Chondrocyte (in vitro differentiated cells): ENCODE data around the gene CACNB4. TPM values are rescaled to one million over a fixed set of nuclear protein-coding genes. Genes with fewer than 3 reads are reported as not detected.

Experiments used
- DNase-seq: peaks from one replicate; pipeline ENCODE4 v3.0.0; 2021; ENCODE audit warnings: mixed read lengths, low spot score
- H3K27ac Mint-ChIP-seq: one replicate; pipeline ENCODE4 v1.8.0; 2021; ENCODE audit warnings: mild to moderate bottlenecking, moderate library complexity, mixed read lengths; ENCODE audit not compliant: unreplicated experiment
- H3K27me3 Mint-ChIP-seq: 2 replicates; pipeline ENCODE4 v1.8.0; 2021; ENCODE audit warnings: low read depth, mixed read lengths
- H3K36me3 Mint-ChIP-seq: 2 replicates; pipeline ENCODE4 v1.8.0; 2021; ENCODE audit warnings: low read depth, mixed read lengths
- H3K4me1 Mint-ChIP-seq: 2 replicates; pipeline ENCODE4 v1.8.0; 2021; ENCODE audit warnings: low read depth, mild to moderate bottlenecking, mixed read lengths
- H3K4me3 Mint-ChIP-seq: one replicate; pipeline ENCODE4 v1.8.0; 2021; ENCODE audit warnings: mild to moderate bottlenecking, moderate library complexity, mixed read lengths; ENCODE audit not compliant: unreplicated experiment
- H3K9me3 Mint-ChIP-seq: 2 replicates; pipeline ENCODE4 v1.8.0; 2021; ENCODE audit warnings: low read depth, mixed read lengths
- total RNA-seq: library from RNA; stranded (reverse); gene quantifications from 3 replicates; pipeline ENCODE4 v1.2.1, GENCODE V29; 2021
- TF ChIP-seq, protein P1 (sequence below): fragments of 200-600 bp; sonication (generic); IDR thresholded peaks from 2 replicates; pipeline ENCODE4 v1.5.0; 2021; ENCODE audit warnings: antibody characterized with exemption, mild to moderate bottlenecking, moderate library complexity

The CACNB4 gene
- total RNA-seq, 1 donor from 2014 or later: 2.1 TPM

GRCh38 chr2:151791545-151791944 lies 307.3 kb downstream of the CACNB4 start:
- TF ChIP-seq, protein P1, sequence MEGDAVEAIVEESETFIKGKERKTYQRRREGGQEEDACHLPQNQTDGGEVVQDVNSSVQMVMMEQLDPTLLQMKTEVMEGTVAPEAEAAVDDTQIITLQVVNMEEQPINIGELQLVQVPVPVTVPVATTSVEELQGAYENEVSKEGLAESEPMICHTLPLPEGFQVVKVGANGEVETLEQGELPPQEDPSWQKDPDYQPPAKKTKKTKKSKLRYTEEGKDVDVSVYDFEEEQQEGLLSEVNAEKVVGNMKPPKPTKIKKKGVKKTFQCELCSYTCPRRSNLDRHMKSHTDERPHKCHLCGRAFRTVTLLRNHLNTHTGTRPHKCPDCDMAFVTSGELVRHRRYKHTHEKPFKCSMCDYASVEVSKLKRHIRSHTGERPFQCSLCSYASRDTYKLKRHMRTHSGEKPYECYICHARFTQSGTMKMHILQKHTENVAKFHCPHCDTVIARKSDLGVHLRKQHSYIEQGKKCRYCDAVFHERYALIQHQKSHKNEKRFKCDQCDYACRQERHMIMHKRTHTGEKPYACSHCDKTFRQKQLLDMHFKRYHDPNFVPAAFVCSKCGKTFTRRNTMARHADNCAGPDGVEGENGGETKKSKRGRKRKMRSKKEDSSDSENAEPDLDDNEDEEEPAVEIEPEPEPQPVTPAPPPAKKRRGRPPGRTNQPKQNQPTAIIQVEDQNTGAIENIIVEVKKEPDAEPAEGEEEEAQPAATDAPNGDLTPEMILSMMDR: no peak
- H3K36me3 Mint-ChIP-seq: peaks cover 10% of the 10 kb centered on the region

GRCh38 chr2:151790689-151791088 lies 308.2 kb downstream of the CACNB4 start:
- Mint-ChIP-seq H3K4me1 (peaks cover 4% of the 10 kb centered on the region), H3K27me3 (no peaks in the 10 kb centered on the region), H3K36me3 (peaks cover 10% of the 10 kb centered on the region), H3K9me3 (peaks cover 3% of the 10 kb centered on the region), H3K4me3 (no peak overlapping the region), H3K27ac (no peak overlapping the region)
- TF ChIP-seq, protein P1: no peak
- no peak for DNase-seq

More at GRCh38 chr2:151791545-151791944, 307.3 kb downstream of the CACNB4 start:
- Mint-ChIP-seq H3K27ac (no peak overlapping the region), H3K4me3 (no peak overlapping the region), H3K9me3 (peaks cover 3% of the 10 kb centered on the region), H3K27me3 (no peaks in the 10 kb centered on the region), H3K4me1 (peaks cover 11% of the 10 kb centered on the region)
- DNase-seq: no peak

GRCh38 chr2:151789055-151789834 lies 309.6 kb downstream of the CACNB4 start:
- TF ChIP-seq, protein P1: no peak
- no peak overlapping the region for H3K4me3 Mint-ChIP-seq
- no peak overlapping the region for H3K27ac Mint-ChIP-seq
- H3K27me3 Mint-ChIP-seq: no peaks in the 10 kb centered on the region
- DNase-seq: no peak
- peaks cover 3% of the 10 kb centered on the region for H3K9me3 Mint-ChIP-seq
- no peaks in the 10 kb centered on the region for H3K4me1 Mint-ChIP-seq
- H3K36me3 Mint-ChIP-seq: peaks cover 21% of the 10 kb centered on the region

- TF ChIP-seq, protein P1: no peak
- Mint-ChIP-seq H3K4me3 (no peak overlapping the region), H3K27me3 (no peaks in the 10 kb centered on the region), H3K4me1 (no peaks in the 10 kb centered on the region), H3K9me3 (no peaks in the 10 kb centered on the region), H3K27ac (no peak overlapping the region), H3K36me3 (peaks cover 28% of the 10 kb centered on the region)
- no peak for DNase-seq
Measured at GRCh38 chr2:151786483-151786882, 312.4 kb downstream of the CACNB4 start.

DNA sequence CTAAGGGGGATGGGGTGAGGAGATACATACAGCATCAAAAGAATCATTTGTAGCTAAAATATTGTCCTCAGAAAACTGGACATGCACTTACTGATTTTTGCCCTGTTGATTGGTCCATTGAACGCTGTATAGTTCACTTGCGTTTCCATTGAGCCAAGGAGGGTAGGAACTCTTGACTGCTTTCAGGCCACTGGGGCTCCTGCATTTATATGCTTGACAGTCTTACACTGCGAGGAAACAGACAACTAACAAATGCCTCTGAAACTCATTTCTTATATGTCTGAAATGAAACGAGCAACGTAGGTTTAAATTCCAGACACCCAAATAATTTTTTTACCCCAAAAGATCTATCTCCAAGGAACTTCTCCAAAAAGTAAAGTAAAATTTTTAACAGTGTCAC lies 312.8 kb downstream of the CACNB4 start:
- Mint-ChIP-seq H3K36me3 (peaks cover 29% of the 10 kb centered on the region), H3K4me1 (no peaks in the 10 kb centered on the region), H3K27ac (no peak overlapping the region), H3K9me3 (no peaks in the 10 kb centered on the region), H3K4me3 (no peak overlapping the region), H3K27me3 (no peaks in the 10 kb centered on the region)
- no peak for DNase-seq
- TF ChIP-seq, protein P1: no peak
